IMR-90 (cell line): ENCODE data around the gene MDM2.

Experiments
- MAFK ChIP-seq: IDR thresholded peaks from 2 replicates; pipeline ENCODE4 v1.6.1; 2012; ENCODE audit warnings: low read depth, low read length, improper control_type of control experiment
- POLR2A ChIP-seq: IDR thresholded peaks from 2 replicates; pipeline ENCODE4 v1.6.1; 2012; ENCODE audit warnings: mild to moderate bottlenecking, low read depth, low read length
- RAD21 ChIP-seq: IDR thresholded peaks from 2 replicates; pipeline ENCODE4 v1.6.1; 2012; ENCODE audit warnings: low read length, improper control_type of control experiment

GRCh38 chr12:68781728-68782127 is 26.2 kb upstream of the MDM2 start:
- TF ChIP-seq RAD21 = no peak
- TF ChIP-seq MAFK = no peak
- no peak for TF ChIP-seq POLR2A
